ENCODE measurements around the gene RNF103.
"Not testable (repeated sequence)": the region's sequence is repeated elsewhere in the genome, so short reads cannot be mapped to it uniquely, and the experiment has no call there.

RNF103 gene

GRCh38 chr2:86623043-86623493 lies 597 bp downstream of the RNF103 start:
- DNase-seq: peak; percentile 12

- peak; percentile 12 for DNase-seq
These were observed 1.1 kb downstream of the RNF103 start for GRCh38 chr2:86622519-86623042.

DNA sequence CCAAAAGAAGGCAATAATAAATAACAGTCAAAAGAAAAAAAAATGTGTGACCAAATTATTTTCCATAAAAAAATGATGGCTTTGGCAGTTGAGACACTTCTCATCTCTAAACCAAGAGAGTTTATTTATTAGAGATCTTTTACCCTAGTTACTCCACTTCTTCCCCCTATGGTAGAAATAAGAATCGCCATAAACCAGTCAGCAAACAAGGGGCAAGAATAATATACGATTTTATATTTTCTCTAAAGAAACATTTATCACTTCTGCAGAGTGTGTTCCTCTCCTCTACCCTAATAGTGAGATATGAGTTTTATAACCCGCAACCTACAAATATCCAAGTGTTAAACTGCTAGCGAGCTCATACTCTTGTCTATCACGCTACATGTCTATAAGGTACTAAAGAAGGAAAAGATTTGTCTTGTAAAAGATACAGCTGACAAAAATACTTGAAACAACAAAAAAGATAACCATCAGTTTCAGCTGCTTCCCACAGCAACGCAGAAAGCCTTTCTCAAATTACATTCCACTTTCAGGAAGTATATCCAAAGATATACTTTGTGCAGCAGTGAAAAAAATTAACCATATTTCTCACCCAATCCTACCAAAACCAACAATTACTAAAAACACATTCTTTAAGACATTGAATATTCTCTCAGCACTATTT lies 2.3 kb downstream of the RNF103 start:
- DNase-seq: no peak

DNA sequence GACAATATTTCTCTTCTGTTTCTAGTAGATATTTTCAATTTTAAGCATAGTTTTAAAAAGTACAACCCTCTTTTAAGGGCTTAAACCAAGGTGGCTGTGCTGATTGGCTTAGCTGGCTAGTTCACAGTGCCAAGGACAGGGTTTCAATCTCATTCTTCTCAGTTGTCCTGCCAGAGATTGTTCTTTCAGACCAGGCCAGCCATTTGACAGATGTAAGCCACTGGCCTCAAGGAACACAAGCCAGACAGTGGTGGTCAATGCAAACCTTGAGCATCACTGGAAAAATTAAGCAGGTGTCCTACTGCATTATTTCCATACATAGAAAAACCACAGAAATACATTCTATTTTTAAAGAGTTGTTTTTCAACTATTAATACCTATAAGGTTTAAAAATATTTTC lies 5.9 kb downstream of the RNF103 start:
- no peak for DNase-seq

GRCh38 chr2:86617153-86617552 lies 6.5 kb downstream of the RNF103 start:
- DNase-seq: no peak

DNA sequence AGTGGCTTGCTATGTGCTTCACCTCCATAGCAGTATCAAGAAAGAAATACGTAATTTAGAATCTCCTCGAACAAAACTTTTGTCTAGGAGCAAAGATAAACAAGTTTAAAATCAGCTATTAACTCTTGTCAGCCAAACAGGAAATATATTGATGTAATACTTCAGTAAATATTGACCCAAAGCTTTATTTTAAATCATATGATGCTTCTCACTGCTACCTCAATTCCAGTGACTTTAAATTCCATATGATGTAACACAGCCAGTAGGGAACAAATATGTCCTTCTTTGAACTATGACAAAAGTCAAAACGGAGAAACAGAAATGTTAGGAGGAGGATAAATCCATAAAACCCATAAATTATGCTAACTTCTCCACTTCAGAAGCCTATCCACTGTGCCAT lies 7.2 kb downstream of the RNF103 start:
- no peak for DNase-seq

DNA sequence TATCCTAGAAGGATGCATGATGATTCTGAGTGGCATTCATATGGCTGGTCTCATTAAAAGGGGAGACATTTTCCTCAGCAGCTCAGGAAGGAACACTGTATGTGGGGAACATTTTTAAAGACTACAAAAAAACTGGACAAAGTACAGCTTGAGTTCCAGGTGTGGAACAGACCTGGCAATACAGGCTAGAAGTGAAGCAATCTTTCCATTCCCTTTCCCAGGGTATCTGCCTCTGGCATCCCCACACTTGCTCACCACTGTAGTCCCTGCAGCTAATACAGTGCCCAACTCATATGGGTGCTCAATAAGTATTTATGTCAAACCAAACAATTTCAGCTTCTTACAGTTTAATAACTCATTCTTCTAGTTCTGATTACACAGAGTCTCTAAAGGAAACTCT lies 8.1 kb downstream of the RNF103 start:
- no peak for DNase-seq

DNA sequence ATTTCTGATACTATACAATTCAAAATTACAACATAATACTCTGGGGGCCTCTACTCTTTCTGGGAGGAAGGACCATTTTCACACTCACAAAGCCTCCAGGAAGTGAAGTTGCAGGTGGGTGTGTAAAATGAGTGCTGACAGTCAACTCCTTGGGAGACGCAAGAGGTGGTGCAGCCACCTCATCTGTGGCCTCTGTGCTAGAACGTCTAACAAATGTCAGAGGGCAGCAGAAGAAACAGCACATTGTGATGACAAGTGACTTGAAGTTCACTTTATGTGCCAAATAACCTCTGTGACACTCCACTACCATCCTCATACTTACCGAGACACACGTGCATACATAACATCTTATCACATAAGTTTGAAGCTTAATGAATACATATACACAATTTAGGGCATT lies 10.2 kb downstream of the RNF103 start:
- DNase-seq: no peak

DNA sequence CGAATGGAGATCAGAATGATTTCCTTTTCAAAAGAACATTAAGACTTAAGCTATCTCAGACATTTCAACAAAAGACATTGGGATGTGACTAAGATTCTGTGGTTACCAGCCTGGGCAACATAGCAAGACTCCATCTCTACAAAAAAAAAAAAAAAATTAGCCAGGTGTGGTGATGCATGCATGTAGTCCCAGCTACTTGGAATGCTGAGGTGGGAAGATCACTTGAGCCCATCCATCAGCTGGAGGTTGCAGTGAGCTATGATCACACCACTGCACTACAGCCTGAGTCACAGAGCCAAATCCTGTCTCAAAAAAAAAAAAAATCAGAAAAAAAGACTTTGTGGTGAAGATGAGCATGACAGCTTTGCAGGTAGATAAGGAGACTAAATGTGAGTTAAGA lies 12.8 kb downstream of the RNF103 start:
- DNase-seq: no peak

DNA sequence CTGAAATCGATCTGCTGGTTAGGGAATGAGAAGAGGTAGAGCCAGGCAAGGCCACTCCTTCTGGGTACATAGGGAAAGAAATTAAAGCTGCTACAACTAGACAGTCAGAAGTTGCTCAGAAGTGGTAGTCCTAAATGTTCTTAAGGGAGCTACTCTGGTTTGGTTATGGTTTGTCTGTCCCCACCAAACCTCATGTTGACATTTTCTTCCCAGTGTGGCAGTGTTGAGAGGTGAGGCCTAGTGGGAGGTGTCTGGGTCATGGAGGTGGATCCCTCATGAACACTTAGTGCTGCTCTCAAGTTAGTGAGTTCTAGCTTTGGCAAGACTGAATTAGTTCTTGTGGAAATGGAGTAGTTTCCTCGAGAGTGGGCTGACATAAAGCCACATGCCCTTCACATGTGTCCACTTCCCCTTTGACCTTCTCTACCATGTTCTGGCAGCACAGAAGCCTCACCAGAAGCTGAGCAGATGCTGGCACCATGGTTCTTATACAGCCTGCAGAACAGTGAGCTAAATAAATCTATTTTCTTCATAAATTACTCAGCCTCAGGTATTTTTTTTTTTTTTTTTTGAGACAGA lies 14.7 kb downstream of the RNF103 start:
- no peak for DNase-seq

GRCh38 chr2:86603905-86604304 lies 19.8 kb downstream of the RNF103 start:
- no peak for DNase-seq

DNA sequence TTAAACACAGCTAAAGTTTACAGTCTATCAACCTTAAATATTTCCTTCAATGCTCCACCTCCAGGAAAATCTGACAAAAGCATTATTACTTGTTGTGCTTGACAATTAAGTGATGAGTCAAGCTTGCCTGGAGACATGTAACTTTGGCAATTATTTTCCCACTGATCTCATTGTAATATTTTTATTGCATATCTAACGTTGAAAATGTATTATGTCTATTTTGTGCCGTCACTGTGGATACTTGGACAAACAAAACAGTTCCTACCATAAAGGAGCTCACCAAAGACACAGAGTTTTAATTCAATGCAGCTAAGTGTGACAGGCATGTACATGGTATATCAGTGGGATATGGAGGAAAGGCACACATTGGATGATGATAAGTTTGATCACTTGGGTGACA lies 24.7 kb downstream of the RNF103 start:
- no peak for DNase-seq

DNA sequence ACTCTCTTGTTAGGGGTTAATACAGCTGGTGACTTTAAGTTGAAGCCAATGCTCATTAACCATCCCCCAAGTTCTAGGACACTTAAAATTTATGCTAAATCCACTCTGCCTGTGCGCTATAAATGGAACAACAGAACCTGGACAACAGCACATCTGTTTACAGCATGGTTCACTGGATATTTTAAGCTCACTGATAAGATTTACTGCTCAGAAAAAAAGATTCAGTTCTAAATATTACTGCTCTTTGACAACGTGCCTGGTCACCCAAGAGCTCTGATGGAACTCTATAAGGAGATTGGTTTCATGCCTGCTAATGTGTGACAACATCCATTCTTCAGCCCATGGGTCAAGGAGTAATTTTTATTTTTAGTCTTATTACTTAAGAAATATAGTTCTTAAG lies 27.5 kb downstream of the RNF103 start:
- no peak for DNase-seq

DNA sequence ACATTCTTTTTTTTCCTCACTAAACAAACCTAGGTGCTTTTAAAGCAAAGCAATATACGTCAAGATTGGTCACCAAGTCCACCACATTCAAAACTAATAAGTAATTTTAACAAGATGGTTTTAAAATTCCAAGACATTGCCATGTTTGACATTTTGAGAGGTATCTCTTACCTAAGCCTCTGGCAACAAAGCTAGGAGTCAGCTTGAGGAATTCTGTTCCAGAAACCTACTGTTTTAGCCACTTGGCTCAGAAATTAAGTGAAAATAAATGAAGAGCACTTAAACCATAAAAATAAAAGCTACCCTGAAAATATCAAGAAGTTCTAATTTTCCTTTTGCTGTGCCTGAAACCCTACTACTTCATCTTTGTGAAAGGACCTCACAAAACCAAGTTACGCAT lies 30.4 kb downstream of the RNF103 start:
- no peak for DNase-seq

GRCh38 chr2:86592547-86593230 lies 31.0 kb downstream of the RNF103 start:
- DNase-seq: no peak

GRCh38 chr2:86589701-86590100 lies 34.0 kb downstream of the RNF103 start:
- DNase-seq: not testable (repeated sequence)

GRCh38 chr2:86584151-86584913 lies 39.3 kb downstream of the RNF103 start:
- no peak for DNase-seq

GRCh38 chr2:86580560-86580959 lies 43.1 kb downstream of the RNF103 start:
- DNase-seq: no peak

- DNase-seq: no peak
These were observed 45.7 kb downstream of the RNF103 start for GRCh38 chr2:86577817-86578456.

GRCh38 chr2:86570059-86570458 lies 53.6 kb downstream of the RNF103 start:
- DNase-seq: no peak

- DNase-seq: no peak
These were observed 56.9 kb downstream of the RNF103 start for GRCh38 chr2:86566821-86567190.

- DNase-seq: no peak
These were observed 57.4 kb downstream of the RNF103 start for GRCh38 chr2:86566158-86566820.
